Neural cell (in vitro differentiated cells): ENCODE measurements around the gene FBXL17. TPM values are rescaled to one million over a fixed set of nuclear protein-coding genes. Genes with fewer than 3 reads are reported as not detected.

ENCODE experiments used
- H2AFZ ChIP-seq: fragments of 200-600, 300-800 bp; sonication (generic), shearing (Covaris generic); 2 replicates; pipeline ENCODE4 v1.6.0; 2014; ENCODE audit warnings: low read depth, mild to moderate bottlenecking, antibody characterized with exemption, low read length, moderate library complexity
- H3F3A ChIP-seq: fragments of 200-600 bp; shearing (Covaris generic); 2 replicates; pipeline ENCODE4 v1.6.1; 2016; ENCODE audit warnings: mild to moderate bottlenecking, moderate library complexity, mixed read lengths, antibody characterized with exemption, low read length; ENCODE audit not compliant: insufficient read depth, poor library complexity, severe bottlenecking
- H3K27ac ChIP-seq: fragments of 200-600, 300-800 bp; sonication (generic), shearing (Covaris generic); 2 replicates; pipeline ENCODE4 v1.5.1; 2014; ENCODE audit warnings: mild to moderate bottlenecking, low read length, moderate library complexity
- H3K27me3 ChIP-seq: fragments of 300-800, 200-600 bp; sonication (generic), shearing (Covaris generic); 2 replicates; pipeline ENCODE4 v1.6.0; 2014; ENCODE audit warnings: mild to moderate bottlenecking, low read depth, low read length, moderate library complexity; ENCODE audit not compliant: insufficient read depth
- H3K36me3 ChIP-seq: fragments of 300-800, 200-600 bp; sonication (generic), shearing (Covaris generic); 2 replicates; pipeline ENCODE4 v1.5.1; 2014; ENCODE audit warnings: mild to moderate bottlenecking, antibody characterized with exemption, low read length, moderate library complexity; ENCODE audit not compliant: insufficient read depth
- H3K4me2 ChIP-seq: fragments of 300-800, 200-600 bp; sonication (generic), shearing (Covaris generic); 2 replicates; pipeline ENCODE4 v1.6.0; 2014; ENCODE audit warnings: mild to moderate bottlenecking, low read length
- H3K4me3 ChIP-seq: fragments of 300-800, 200-600 bp; sonication (generic), shearing (Covaris generic); 2 replicates; pipeline ENCODE4 v1.5.1; 2014; ENCODE audit warnings: mild to moderate bottlenecking, low read length, moderate library complexity
- H3K79me2 ChIP-seq: fragments of 200-600 bp; shearing (Covaris generic); replicated peaks from 2 replicates; pipeline ENCODE4 v1.6.0; 2014; ENCODE audit warnings: mild to moderate bottlenecking, low read length, moderate library complexity; ENCODE audit not compliant: insufficient read depth
- H3K9ac ChIP-seq: fragments of 300-800, 200-600 bp; sonication (generic), shearing (Covaris generic); 2 replicates; pipeline ENCODE4 v1.6.1; 2016; ENCODE audit warnings: mild to moderate bottlenecking, low read length, mixed read lengths
- H3K9me2 ChIP-seq: fragments of 200-600 bp; shearing (Covaris generic); 2 replicates; pipeline ENCODE4 v1.6.1; 2016; ENCODE audit warnings: mild to moderate bottlenecking, low read length, mixed read lengths; ENCODE audit not compliant: insufficient read depth
- H3K9me3 ChIP-seq: fragments of 200-600, 300-800 bp; sonication (generic), shearing (Covaris generic); 2 replicates; pipeline ENCODE4 v1.6.1; 2016; ENCODE audit warnings: mild to moderate bottlenecking, mixed run types, low read length, moderate library complexity, mixed read lengths
- H4K20me1 ChIP-seq: fragments of 200-600 bp; shearing (Covaris generic); 2 replicates; pipeline ENCODE4 v1.6.1; 2016; ENCODE audit warnings: mild to moderate bottlenecking, mixed run types; ENCODE audit not compliant: insufficient read depth
- EP300 ChIP-seq: fragments of 450-650 bp; conservative IDR thresholded peaks from 2 replicates; pipeline ENCODE4 v1.6.1; 2014; ENCODE audit warnings: antibody characterized with exemption, mild to moderate bottlenecking, moderate library complexity; ENCODE audit not compliant: poor library complexity, severe bottlenecking
- EZH2 ChIP-seq: fragments of 200-600, 300-800 bp; shearing (Covaris generic), sonication (generic); IDR thresholded peaks from 2 replicates; pipeline ENCODE4 v1.6.1; 2014; ENCODE audit warnings: antibody characterized with exemption, low read length, borderline replicate concordance, mild to moderate bottlenecking; ENCODE audit not compliant: insufficient read depth, poor library complexity, severe bottlenecking
- MXI1 ChIP-seq: fragments of 450-650 bp; conservative IDR thresholded peaks from 2 replicates; pipeline ENCODE4 v1.6.1; 2014; ENCODE audit warnings: antibody characterized with exemption, mild to moderate bottlenecking; ENCODE audit not compliant: poor library complexity, severe bottlenecking
- POLR2AphosphoS5 ChIP-seq: IDR thresholded peaks from 2 replicates; pipeline ENCODE4 v1.6.1; 2012
- RAD21 ChIP-seq: fragments of 450-650 bp; conservative IDR thresholded peaks from 2 replicates; pipeline ENCODE4 v1.6.1; 2014; ENCODE audit warnings: antibody characterized with exemption, mild to moderate bottlenecking, moderate library complexity
- SMC3 ChIP-seq: fragments of 450-650 bp; conservative IDR thresholded peaks from 2 replicates; pipeline ENCODE4 v1.6.1; 2014; ENCODE audit warnings: antibody characterized with exemption, mild to moderate bottlenecking, moderate library complexity; ENCODE audit not compliant: poor library complexity
- TAF1 ChIP-seq: IDR thresholded peaks from 2 replicates; pipeline ENCODE4 v1.6.1; 2012; ENCODE audit warnings: low read depth
- polyA plus RNA-seq: library from polyadenylated mRNA; depleted of rRNA; stranded (reverse); fragments of >200 nt; gene quantifications from 2 replicates; pipeline ENCODE4 v1.2.3, GENCODE V29; 2014
- TF ChIP-seq, protein P1 (sequence below): fragments of 450-650 bp; IDR thresholded peaks from 2 replicates; pipeline ENCODE4 v1.5.1; 2014; ENCODE audit warnings: antibody characterized with exemption, mild to moderate bottlenecking, moderate library complexity; ENCODE audit not compliant: poor library complexity, severe bottlenecking
- TF ChIP-seq, protein P2 (sequence below): IDR thresholded peaks from 2 replicates; pipeline ENCODE4 v1.6.1; 2012; ENCODE audit warnings: borderline replicate concordance

Gene FBXL17
- polyA plus RNA-seq, 1 donor from 2014 or later, result 19.6 TPM

DNA sequence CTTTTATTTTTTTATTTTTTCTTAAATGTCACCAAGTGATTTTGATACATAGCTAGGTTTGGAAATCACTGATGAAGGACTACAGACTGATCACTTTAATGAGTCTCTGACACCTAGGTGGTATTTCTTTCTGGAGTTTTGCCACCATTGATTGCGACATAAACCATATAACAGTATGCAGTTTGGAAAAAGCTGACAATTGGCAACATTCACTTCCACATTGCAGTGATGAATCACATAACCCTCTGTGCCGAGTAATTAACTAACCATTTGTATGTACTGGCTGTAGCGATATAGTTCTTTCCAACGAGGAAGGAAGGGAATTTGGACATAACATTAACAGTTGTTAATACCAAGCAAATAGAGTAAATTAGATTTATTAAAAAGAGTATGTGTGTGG lies 488.3 kb downstream of the FBXL17 start:
- no peak overlapping the region for H3K9ac ChIP-seq
- no peaks in the 10 kb centered on the region for H3F3A ChIP-seq
- H3K79me2 ChIP-seq, result no peaks in the 10 kb centered on the region
- no peak overlapping the region for H2AFZ ChIP-seq
- H3K4me3 ChIP-seq, result no peak overlapping the region
- no peak overlapping the region for H3K27ac ChIP-seq
- H3K4me2 ChIP-seq, result no peak overlapping the region
- no peaks in the 10 kb centered on the region for H3K9me2 ChIP-seq
- H3K9me3 ChIP-seq, result no peaks in the 10 kb centered on the region
- no peaks in the 10 kb centered on the region for H3K36me3 ChIP-seq
- no peaks in the 10 kb centered on the region for H4K20me1 ChIP-seq
- no peaks in the 10 kb centered on the region for H3K27me3 ChIP-seq
- TF ChIP-seq RAD21 (no peak), MXI1 (no peak), SMC3 (no peak), TAF1 (no peak)

DNA sequence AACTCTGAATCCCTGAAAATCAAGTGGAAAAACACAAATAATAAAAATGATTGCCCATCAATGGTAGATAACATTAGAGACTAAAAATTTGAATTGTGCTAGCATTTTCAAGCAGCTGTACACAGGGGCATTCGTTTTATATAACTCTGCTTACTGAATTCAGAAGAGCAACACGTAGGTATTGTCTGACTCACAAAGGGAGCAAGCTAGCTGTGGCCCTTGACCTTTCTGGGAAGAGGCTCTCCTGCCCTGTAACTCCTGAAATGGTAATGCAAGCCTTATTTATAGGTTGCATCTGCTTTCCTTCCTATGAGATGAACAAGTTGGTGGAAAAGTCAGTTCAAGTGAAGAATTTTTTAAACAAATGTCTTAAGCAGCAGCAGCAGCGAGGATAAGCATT lies 492.5 kb downstream of the FBXL17 start:
- H3K27ac ChIP-seq, result no peak overlapping the region
- TF ChIP-seq RAD21, result no peak
- no peak for TF ChIP-seq POLR2AphosphoS5
- TF ChIP-seq MXI1, result no peak
- TF ChIP-seq SMC3, result no peak
- TF ChIP-seq, protein P1, sequence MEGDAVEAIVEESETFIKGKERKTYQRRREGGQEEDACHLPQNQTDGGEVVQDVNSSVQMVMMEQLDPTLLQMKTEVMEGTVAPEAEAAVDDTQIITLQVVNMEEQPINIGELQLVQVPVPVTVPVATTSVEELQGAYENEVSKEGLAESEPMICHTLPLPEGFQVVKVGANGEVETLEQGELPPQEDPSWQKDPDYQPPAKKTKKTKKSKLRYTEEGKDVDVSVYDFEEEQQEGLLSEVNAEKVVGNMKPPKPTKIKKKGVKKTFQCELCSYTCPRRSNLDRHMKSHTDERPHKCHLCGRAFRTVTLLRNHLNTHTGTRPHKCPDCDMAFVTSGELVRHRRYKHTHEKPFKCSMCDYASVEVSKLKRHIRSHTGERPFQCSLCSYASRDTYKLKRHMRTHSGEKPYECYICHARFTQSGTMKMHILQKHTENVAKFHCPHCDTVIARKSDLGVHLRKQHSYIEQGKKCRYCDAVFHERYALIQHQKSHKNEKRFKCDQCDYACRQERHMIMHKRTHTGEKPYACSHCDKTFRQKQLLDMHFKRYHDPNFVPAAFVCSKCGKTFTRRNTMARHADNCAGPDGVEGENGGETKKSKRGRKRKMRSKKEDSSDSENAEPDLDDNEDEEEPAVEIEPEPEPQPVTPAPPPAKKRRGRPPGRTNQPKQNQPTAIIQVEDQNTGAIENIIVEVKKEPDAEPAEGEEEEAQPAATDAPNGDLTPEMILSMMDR, result no peak
- TF ChIP-seq TAF1, result no peak
- TF ChIP-seq, protein P2, sequence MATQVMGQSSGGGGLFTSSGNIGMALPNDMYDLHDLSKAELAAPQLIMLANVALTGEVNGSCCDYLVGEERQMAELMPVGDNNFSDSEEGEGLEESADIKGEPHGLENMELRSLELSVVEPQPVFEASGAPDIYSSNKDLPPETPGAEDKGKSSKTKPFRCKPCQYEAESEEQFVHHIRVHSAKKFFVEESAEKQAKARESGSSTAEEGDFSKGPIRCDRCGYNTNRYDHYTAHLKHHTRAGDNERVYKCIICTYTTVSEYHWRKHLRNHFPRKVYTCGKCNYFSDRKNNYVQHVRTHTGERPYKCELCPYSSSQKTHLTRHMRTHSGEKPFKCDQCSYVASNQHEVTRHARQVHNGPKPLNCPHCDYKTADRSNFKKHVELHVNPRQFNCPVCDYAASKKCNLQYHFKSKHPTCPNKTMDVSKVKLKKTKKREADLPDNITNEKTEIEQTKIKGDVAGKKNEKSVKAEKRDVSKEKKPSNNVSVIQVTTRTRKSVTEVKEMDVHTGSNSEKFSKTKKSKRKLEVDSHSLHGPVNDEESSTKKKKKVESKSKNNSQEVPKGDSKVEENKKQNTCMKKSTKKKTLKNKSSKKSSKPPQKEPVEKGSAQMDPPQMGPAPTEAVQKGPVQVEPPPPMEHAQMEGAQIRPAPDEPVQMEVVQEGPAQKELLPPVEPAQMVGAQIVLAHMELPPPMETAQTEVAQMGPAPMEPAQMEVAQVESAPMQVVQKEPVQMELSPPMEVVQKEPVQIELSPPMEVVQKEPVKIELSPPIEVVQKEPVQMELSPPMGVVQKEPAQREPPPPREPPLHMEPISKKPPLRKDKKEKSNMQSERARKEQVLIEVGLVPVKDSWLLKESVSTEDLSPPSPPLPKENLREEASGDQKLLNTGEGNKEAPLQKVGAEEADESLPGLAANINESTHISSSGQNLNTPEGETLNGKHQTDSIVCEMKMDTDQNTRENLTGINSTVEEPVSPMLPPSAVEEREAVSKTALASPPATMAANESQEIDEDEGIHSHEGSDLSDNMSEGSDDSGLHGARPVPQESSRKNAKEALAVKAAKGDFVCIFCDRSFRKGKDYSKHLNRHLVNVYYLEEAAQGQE, result no peak
- no peak for TF ChIP-seq EP300
- TF ChIP-seq EZH2, result no peak
- H3K79me2 ChIP-seq, result no peaks in the 10 kb centered on the region
- no peak overlapping the region for H3K4me3 ChIP-seq
- no peaks in the 10 kb centered on the region for H3F3A ChIP-seq
- H3K36me3 ChIP-seq, result no peaks in the 10 kb centered on the region
- H4K20me1 ChIP-seq, result no peaks in the 10 kb centered on the region
- H3K9ac ChIP-seq, result no peak overlapping the region
- H3K27me3 ChIP-seq, result no peaks in the 10 kb centered on the region
- H3K9me2 ChIP-seq, result no peaks in the 10 kb centered on the region
- H3K9me3 ChIP-seq, result no peaks in the 10 kb centered on the region
- H3K4me2 ChIP-seq, result no peak overlapping the region
- H2AFZ ChIP-seq, result no peak overlapping the region

DNA sequence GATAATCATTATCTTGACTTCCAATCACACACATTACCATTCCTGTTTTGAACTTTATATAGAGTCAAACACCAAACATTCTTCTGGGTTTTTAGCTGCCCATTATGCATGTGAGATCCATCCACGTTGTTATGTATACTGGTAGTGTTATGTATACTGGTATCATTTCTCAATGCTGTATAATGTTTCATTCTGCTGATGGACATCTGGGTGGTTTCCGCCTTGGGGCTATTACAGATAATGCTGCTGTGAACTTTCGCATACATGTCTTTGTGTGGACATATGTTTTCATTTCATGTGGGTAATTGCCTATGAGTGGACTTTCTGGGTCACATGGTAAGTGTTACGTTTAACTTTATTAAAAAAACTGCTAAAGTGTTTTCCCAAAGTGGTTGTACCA lies 493.4 kb downstream of the FBXL17 start:
- Histone ChIP-seq H3F3A (no peaks in the 10 kb centered on the region), H3K36me3 (no peaks in the 10 kb centered on the region), H3K4me2 (no peak overlapping the region), H3K4me3 (no peak overlapping the region), H4K20me1 (no peaks in the 10 kb centered on the region), H3K9me2 (no peaks in the 10 kb centered on the region), H3K9me3 (no peaks in the 10 kb centered on the region), H2AFZ (no peak overlapping the region), H3K79me2 (no peaks in the 10 kb centered on the region), H3K9ac (no peak overlapping the region), H3K27me3 (no peaks in the 10 kb centered on the region), H3K27ac (no peak overlapping the region)
- TF ChIP-seq, protein P1, result no peak
- TF ChIP-seq RAD21 (no peak), EP300 (no peak), EZH2 (no peak), MXI1 (no peak), TAF1 (no peak), POLR2AphosphoS5 (no peak), SMC3 (no peak)
- TF ChIP-seq, protein P2, result no peak
